Cardiac muscle cell (in vitro differentiated cells and primary cell): ENCODE data around the gene POU3F1. TPM values are rescaled to one million over a fixed set of nuclear protein-coding genes. Genes with fewer than 3 reads are reported as not detected.

ENCODE experiments used
- DNase-seq, 2 donors: peaks; one replicate each; pipeline versions ENCODE4 v3.0.0 to v3.0.0-alpha.2; 2010 to 2017; ENCODE audit warnings: low read depth in 1 of 2, low spot score in 1 of 2
- H3K27ac ChIP-seq: fragments of 200-600 bp; sonication (generic); 2 replicates; pipeline ENCODE4 v1.5.1; 2016
- H3K27me3 ChIP-seq: fragments of 200-600 bp; sonication (generic); 2 replicates; pipeline ENCODE4 v1.6.0; 2016; ENCODE audit warnings: control low read depth
- H3K36me3 ChIP-seq: fragments of 200-600 bp; sonication (generic); 2 replicates; pipeline ENCODE4 v1.5.1; 2016; ENCODE audit warnings: control low read depth
- H3K4me1 ChIP-seq: fragments of 200-600 bp; sonication (generic); 2 replicates; pipeline ENCODE4 v1.8.1; 2017; ENCODE audit warnings: low read depth, mild to moderate bottlenecking, mixed run types
- H3K4me3 ChIP-seq: fragments of 200-600 bp; sonication (generic); 2 replicates; pipeline ENCODE4 v1.5.1; 2016; ENCODE audit warnings: mild to moderate bottlenecking
- H3K9me3 ChIP-seq: fragments of 200-600 bp; sonication (generic); 2 replicates; pipeline ENCODE4 v1.5.1; 2017; ENCODE audit warnings: low read depth, mild to moderate bottlenecking, control low read depth
- CTCF ChIP-seq: IDR thresholded peaks from 2 replicates; pipeline ENCODE4 v1.5.1; 2012; ENCODE audit warnings: low read depth, mild to moderate bottlenecking, low read length
- polyA plus RNA-seq: library from polyadenylated mRNA; unstranded; fragments of >200 nt; fragmentation: Nextera tagmentation; extraction: Ambion mirVana; gene quantifications from 2 replicates; pipeline ENCODE4 v1.2.1, GENCODE V29; 2016
- total RNA-seq: library from RNA; depleted of rRNA; stranded (reverse); fragments of >200 nt; gene quantifications from 2 replicates; pipeline ENCODE4 v1.2.3, GENCODE V29; 2016

The POU3F1 gene
- total RNA-seq (0.30 TPM in 1 of 2 replicates, not detected in the other), polyA plus RNA-seq (0.07 TPM in 1 of 2 replicates, not detected in the other)

- Histone ChIP-seq H3K36me3 (no peaks in the 10 kb centered on the region), H3K27ac (no peak within 1 kb of the TSS), H3K4me3 (peak within 1 kb of the TSS; percentile 67), H3K4me1 (no peaks in the 10 kb centered on the region), H3K27me3 (peaks cover 76% of the 10 kb centered on the region), H3K9me3 (no peaks in the 10 kb centered on the region)
- DNase-seq: no peak
- TF ChIP-seq CTCF: no peak
These were observed at the start of gene POU3F1 for GRCh38 chr1:38046333-38046883. Gene POU3F1 (minus strand): TSS chr1:38046793. CDS start chr1:38046743, 50 bp downstream.

GRCh38 chr1:38095454-38095931 lies 48.9 kb upstream of the POU3F1 start:
- H3K27ac ChIP-seq: no peak overlapping the region
- H3K9me3 ChIP-seq: no peaks in the 10 kb centered on the region
- H3K4me3 ChIP-seq: no peak overlapping the region
- TF ChIP-seq CTCF: no peak
- no peak for DNase-seq
- H3K4me1 ChIP-seq: no peaks in the 10 kb centered on the region
- H3K27me3 ChIP-seq: no peaks in the 10 kb centered on the region
- H3K36me3 ChIP-seq: no peaks in the 10 kb centered on the region

- no peak overlapping the region for H3K27ac ChIP-seq
- H3K4me1 ChIP-seq: no peaks in the 10 kb centered on the region
- no peak for DNase-seq
- H3K27me3 ChIP-seq: no peaks in the 10 kb centered on the region
- H3K36me3 ChIP-seq: no peaks in the 10 kb centered on the region
- no peak overlapping the region for H3K4me3 ChIP-seq
- no peak for TF ChIP-seq CTCF
- H3K9me3 ChIP-seq: no peaks in the 10 kb centered on the region
These were observed 48.2 kb upstream of the POU3F1 start for GRCh38 chr1:38094711-38095290.

- no peaks in the 10 kb centered on the region for H3K9me3 ChIP-seq
- H3K4me1 ChIP-seq: no peaks in the 10 kb centered on the region
- TF ChIP-seq CTCF: no peak
- H3K36me3 ChIP-seq: no peaks in the 10 kb centered on the region
- no peaks in the 10 kb centered on the region for H3K27me3 ChIP-seq
- H3K27ac ChIP-seq: no peak overlapping the region
- H3K4me3 ChIP-seq: no peak overlapping the region
- DNase-seq: no peak
These were observed 47.3 kb upstream of the POU3F1 start for GRCh38 chr1:38093569-38094520.

- Histone ChIP-seq H3K27ac (no peak overlapping the region), H3K4me1 (no peaks in the 10 kb centered on the region), H3K27me3 (no peaks in the 10 kb centered on the region), H3K4me3 (no peak overlapping the region), H3K36me3 (no peaks in the 10 kb centered on the region), H3K9me3 (no peaks in the 10 kb centered on the region)
- DNase-seq: no peak
- no peak for TF ChIP-seq CTCF
These were observed 45.7 kb upstream of the POU3F1 start for GRCh38 chr1:38092256-38092655.
